ENCODE data around the gene MTX1.
"Not testable (repeated sequence)": the region's sequence is repeated elsewhere in the genome, so short reads cannot be mapped to it uniquely, and the experiment has no call there.

- TF ChIP-seq POLR2A (IDR thresholded peaks at IDR 0.05; ENCODE audit: low read depth, low read length); TAF1 (IDR thresholded peaks at IDR 0.05; ENCODE audit: low read depth, low read length); POLR2AphosphoS5 (IDR thresholded peaks at IDR 0.05; ENCODE audit: low read depth, low read length); PAX5 (IDR thresholded peaks at IDR 0.05; ENCODE audit: insufficient read depth, low read length, severe bottlenecking): not testable (repeated sequence)
These were observed 18.6 kb upstream of the MTX1 start for GRCh38 chr1:155189926-155190325.
